HepG2 (cell line): Measurements from ENCODE around the gene LIFR. TPM values are rescaled to one million over a fixed set of nuclear protein-coding genes. Genes with fewer than 3 reads are reported as not detected.

Experiments
- ATAC-seq: fragments of 200-7000 bp; cut with Tn5 transposase; 3 replicates; pipeline ENCODE4 v1.9.1; 2020; ENCODE audit warnings: mild to moderate bottlenecking, moderate library complexity
- BruUV-seq: library from RNA; stranded (reverse); fragments of 400-500 nt; replicated peaks from 2 replicates; lab custom pipeline; 2021; lab: Mats Ljungman, UMichigan
- CTCF ChIA-PET: fragments of 300-600 bp; formaldehyde crosslinking; extraction: SDS; loops from one replicate; lab custom pipeline; 2021; ENCODE audit warnings: low total read pairs, inconsistent platforms, low intra/inter-chr PET ratio; lab: Yijun Ruan, JAX
- POLR2A ChIA-PET: fragments of 350-600 bp; sonication (Branson Sonifier 250); formaldehyde crosslinking; loops from one replicate; lab custom pipeline; 2020; ENCODE audit warnings: antibody characterized with exemption, inconsistent platforms; lab: Yijun Ruan, JAX
- DNase-seq: peaks from one replicate; pipeline ENCODE4 v3.0.0-alpha.2; 2015; ENCODE audit warnings: low spot score
- FAIRE-seq: peaks from 3 replicates; lab custom pipeline; 2011; peaks lifted over from hg19 to GRCh38; lab: Jason Lieb, UNC
- H2AFZ ChIP-seq: one replicate; pipeline ENCODE4 v1.6.1; 2011; ENCODE audit warnings: low read length, inconsistent platforms
- H3K27ac ChIP-seq: fragments of 300-600 bp; 3 replicates; pipeline ENCODE4 v1.8.0; 2011; ENCODE audit warnings: mixed run types, mild to moderate bottlenecking, mixed read lengths, low read length, inconsistent platforms; ENCODE audit not compliant: insufficient read depth; ENCODE audit errors: extremely low read length
- H3K27me3 ChIP-seq, 2 experiments: fragments of 200-600 bp in 1 of 2; 2 replicates in 1 of 2; 3 replicates in 1 of 2; pipeline versions ENCODE4 v1.6.0 to v1.8.0; 2011; ENCODE audit warnings: low read length in 2 of 2, mild to moderate bottlenecking in 2 of 2, moderate library complexity in 2 of 2, inconsistent platforms in 1 of 2; ENCODE audit not compliant: insufficient read depth in 2 of 2, control insufficient read depth in 1 of 2
- H3K36me3 ChIP-seq, 2 experiments: fragments of 200-600 bp in 1 of 2; replicated peaks in 1 of 2; 2 replicates in 1 of 2; 3 replicates in 1 of 2; pipeline versions ENCODE4 v1.5.1 to v1.8.0; 2011; ENCODE audit warnings: low read length in 2 of 2, inconsistent platforms in 1 of 2; ENCODE audit not compliant: insufficient read depth in 2 of 2, control insufficient read depth in 1 of 2
- H3K4me1 ChIP-seq: 2 replicates; pipeline ENCODE4 v1.5.1; 2012; ENCODE audit warnings: low read length, inconsistent platforms; ENCODE audit not compliant: insufficient read depth
- H3K4me2 ChIP-seq: 2 replicates; pipeline ENCODE4 v1.6.0; 2011; ENCODE audit warnings: low read depth, low read length, inconsistent platforms
- H3K4me3 ChIP-seq, 3 experiments: fragments of 200-600 bp in 1 of 3; sonication (generic), shearing (Covaris generic) in 1 of 3; replicated peaks in 1 of 3; 2 replicates each; pipeline ENCODE4 v1.5.1; 2011 to 2016; ENCODE audit warnings: low read length in 3 of 3, inconsistent platforms in 2 of 3, low read depth in 2 of 3, mild to moderate bottlenecking in 2 of 3, control low read depth in 1 of 3, mixed read lengths in 1 of 3; ENCODE audit not compliant: insufficient read depth in 1 of 3
- H3K79me2 ChIP-seq: one replicate; pipeline ENCODE4 v1.6.1; 2011; ENCODE audit warnings: low read length, inconsistent platforms; ENCODE audit not compliant: insufficient read depth
- H3K9ac ChIP-seq: 2 replicates; pipeline ENCODE4 v1.6.0; 2011; ENCODE audit warnings: mild to moderate bottlenecking, low read depth, low read length, inconsistent platforms; ENCODE audit not compliant: insufficient read depth
- H3K9me3 ChIP-seq: 2 replicates; pipeline ENCODE4 v1.5.1; 2012; ENCODE audit warnings: mild to moderate bottlenecking, low read length
- H4K20me1 ChIP-seq: 2 replicates; pipeline ENCODE4 v1.6.0; 2011; ENCODE audit warnings: inconsistent platforms, mild to moderate bottlenecking, low read length, moderate library complexity; ENCODE audit not compliant: insufficient read depth
- ASH2L ChIP-seq: fragments of 300-600, 200-600 bp; sonication (generic); IDR thresholded peaks from 2 replicates; pipeline ENCODE4 v1.7.0; 2017; ENCODE audit warnings: low read depth, mild to moderate bottlenecking, moderate library complexity, mixed read lengths, low read length; ENCODE audit not compliant: insufficient read length
- ATRX ChIP-seq: sonication (generic); formaldehyde crosslinking; IDR thresholded peaks from 2 replicates; pipeline ENCODE4 v1.4.0; 2020; ENCODE audit warnings: missing genetic modification reagents, borderline replicate concordance
- CEBPB ChIP-seq: IDR thresholded peaks from 2 replicates; pipeline ENCODE4 v1.6.1; 2011; ENCODE audit warnings: low read depth, low read length, improper control_type of control experiment, borderline replicate concordance
- ESRRA ChIP-seq: sonication (generic); formaldehyde crosslinking; IDR thresholded peaks from 2 replicates; pipeline ENCODE4 v1.5.1; 2020; ENCODE audit warnings: mild to moderate bottlenecking, low read depth, missing genetic modification reagents
- GATAD2A ChIP-seq: IDR thresholded peaks from 2 replicates; pipeline ENCODE4 v1.6.1; 2016
- NCOA2 ChIP-seq: sonication (generic); formaldehyde crosslinking; IDR thresholded peaks from 2 replicates; pipeline ENCODE4 v1.8.0; 2022; ENCODE audit warnings: inconsistent platforms
- NCOR1 ChIP-seq: fragments of 200-600 bp; sonication (generic); IDR thresholded peaks from 2 replicates; pipeline ENCODE4 v1.7.0; 2017; ENCODE audit warnings: antibody characterized with exemption, low read length, borderline replicate concordance
- NKX3-1 ChIP-seq: sonication (generic); formaldehyde crosslinking; IDR thresholded peaks from 2 replicates; pipeline ENCODE4 v1.5.0; 2020; ENCODE audit warnings: missing genetic modification reagents
- RFX3 ChIP-seq: IDR thresholded peaks from 2 replicates; pipeline ENCODE4 v1.6.1; 2016; ENCODE audit warnings: missing biosample characterization, missing genetic modification reagents
- ZNF501 ChIP-seq: sonication (generic); formaldehyde crosslinking; IDR thresholded peaks from 2 replicates; pipeline ENCODE4 v1.5.1; 2020; ENCODE audit warnings: mild to moderate bottlenecking, moderate library complexity, missing genetic modification reagents
- ZNF776 ChIP-seq: sonication (generic); formaldehyde crosslinking; IDR thresholded peaks from 2 replicates; pipeline ENCODE4 v1.4.0; 2020; ENCODE audit warnings: mild to moderate bottlenecking, missing genetic modification reagents
- ZSCAN22 ChIP-seq: sonication (generic); formaldehyde crosslinking; IDR thresholded peaks from 2 replicates; pipeline ENCODE4 v1.4.0; 2020; ENCODE audit warnings: mild to moderate bottlenecking, missing genetic modification reagents
- WGBS: methylation state at CpG from one replicate; pipeline ENCODE4 v1.1.6; 2017; ENCODE audit warnings: low lambda C conversion rate; 5-methylcytosine and 5-hydroxymethylcytosine counted together
- in situ Hi-C: cut with HindIII; loops from 2 replicates; pipeline ENCODE4 v1.10.0; 2017; ENCODE audit warnings: low pct_unique_long_range_greater_than_20kb; ENCODE audit not compliant: extremely low pct_ligation_motif_present
- intact Hi-C: fragments of 100-400 bp; cut with micrococcal nuclease; formaldehyde crosslinking; loops from one replicate; pipeline ENCODE4 v1.10.0; 2022; ENCODE audit not compliant: unreplicated experiment
- polyA plus RNA-seq, 8 experiments: library from polyadenylated mRNA; depleted of rRNA in 3 of 8; stranded (reverse) in 7 of 8; unstranded in 1 of 8; fragments of >200 nt; fragmentation: Illumina TruSeq in 4 of 8; extraction: Trizol in 4 of 8; gene quantifications; 2 replicates each; pipeline versions ENCODE4 v1.2.1 to v1.2.3, GENCODE V29; 2011 to 2016; ENCODE audit warnings: low read depth in 4 of 8, missing spikeins in 1 of 8, mixed read lengths in 1 of 8; ENCODE audit not compliant: insufficient read depth in 1 of 8
- total RNA-seq, 5 experiments: library from RNA; depleted of rRNA; stranded (reverse); fragments of >200 nt; fragmentation: Illumina TruSeq; extraction: Trizol; gene quantifications; 2 replicates each; pipeline ENCODE4 v1.2.3, GENCODE V29; 2016; ENCODE audit warnings: low read depth in 1 of 5
- TF ChIP-seq, protein P1 (sequence below): IDR thresholded peaks from 2 replicates; pipeline ENCODE4 v1.6.1; 2016; ENCODE audit warnings: control low read depth
- TF ChIP-seq, protein P2 (sequence below): sonication (generic); formaldehyde crosslinking; IDR thresholded peaks from 2 replicates; pipeline ENCODE4 v1.4.0; 2020; ENCODE audit warnings: missing genetic modification reagents, borderline replicate concordance
- TF ChIP-seq, protein P3 (sequence below): sonication (generic); formaldehyde crosslinking; IDR thresholded peaks from 2 replicates; pipeline ENCODE4 v1.5.0; 2020; ENCODE audit warnings: mild to moderate bottlenecking, missing genetic modification reagents

LIFR gene
- total and polyA plus RNA-seq, 2 of the 13 experiments (the other 11 are each of a cell fraction or from before 2014, with no cell fraction given): 6.3 to 25.2 TPM

DNA sequence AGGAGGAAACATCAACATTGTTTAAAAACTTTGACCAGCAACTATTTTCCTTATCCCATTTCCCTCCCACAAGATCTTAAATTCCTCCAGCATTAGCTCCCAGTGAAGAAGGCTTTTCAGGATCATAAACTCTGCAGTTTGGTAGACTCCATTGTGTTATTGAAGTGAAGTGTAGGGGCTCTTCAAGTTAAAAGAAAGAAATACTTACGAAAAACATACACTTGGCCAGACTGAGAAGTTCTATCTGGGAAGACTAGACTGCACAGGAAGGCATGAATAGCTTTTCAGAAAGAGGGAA lies 22.3 kb downstream of the LIFR start (continued):
- TF ChIP-seq ZNF776: no peak
- no peak for TF ChIP-seq NCOR1
- TF ChIP-seq ATRX (CRISPR knock-in tag): no peak

DNA sequence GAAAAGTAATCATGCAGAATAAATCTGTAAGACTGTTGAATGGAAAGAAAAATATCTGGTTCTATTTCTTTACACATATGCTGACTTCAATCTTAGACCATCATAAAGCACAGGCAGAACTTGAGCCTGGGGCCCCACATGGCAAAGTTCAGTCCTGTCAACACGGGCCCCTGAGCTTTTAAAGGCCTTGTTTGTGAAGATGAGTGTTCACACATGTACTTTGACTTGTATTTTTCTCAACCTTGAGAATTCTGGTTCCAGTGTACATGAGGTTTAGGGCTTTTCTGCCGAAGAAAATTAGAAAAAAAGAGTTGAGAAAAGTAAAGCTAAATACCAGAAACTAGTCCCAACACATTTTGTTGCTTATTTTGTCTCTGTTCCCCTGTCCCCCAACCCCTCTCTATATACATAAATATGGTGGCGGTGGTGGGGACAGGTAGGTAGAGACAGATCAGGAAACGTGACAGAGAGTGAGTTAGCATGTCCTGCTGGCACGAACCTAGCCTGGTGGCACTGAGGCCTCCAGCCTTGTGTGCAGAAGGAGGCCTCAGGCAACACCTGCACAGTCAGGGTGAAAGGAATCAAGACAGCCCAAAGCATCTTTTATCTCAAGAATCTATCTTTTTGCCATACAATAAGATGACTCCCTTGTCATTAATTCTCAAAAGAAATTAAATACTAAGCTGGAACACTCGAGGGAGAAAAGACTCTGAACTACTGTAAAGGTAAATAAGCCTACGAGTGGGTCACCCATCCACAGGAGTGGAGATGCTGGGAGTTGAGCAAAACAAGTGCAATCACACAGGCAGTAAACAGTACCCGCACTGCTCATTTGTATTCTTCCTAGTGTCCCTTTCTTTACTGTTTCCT lies 22.9 kb downstream of the LIFR start:
- FAIRE-seq: no peak
- Histone ChIP-seq H2AFZ (no peak overlapping the region), H4K20me1 (no peaks in the 10 kb centered on the region), H3K9me3 (peaks cover 8% of the 10 kb centered on the region), H3K27me3 (no peaks in the 10 kb centered on the region), H3K27ac (peak overlapping the region; percentile 99), H3K79me2 (peaks cover 90% of the 10 kb centered on the region), H3K36me3 (no peaks in the 10 kb centered on the region), H3K4me1 (peaks cover 85% of the 10 kb centered on the region), H3K4me2 (peak overlapping the region; percentile 87), H3K4me3 (peak overlapping the region; percentile 18 to 62 (median 20); a peak in 3 of 6 replicates), H3K9ac (peak overlapping the region; percentile 74)
- peak; percentile 86 for DNase-seq
- peak; percentile 86 for ATAC-seq
- no TSS peak for BruUV-seq
- POLR2A ChIA-PET: interaction anchor here (0.7 to 5.9 kb wide), 7 partner anchors 12 to 65 kb away, joined by 3 to 59 read pairs (median 4); no protein-coding TSS in a partner anchor
- in situ Hi-C loops (no loop called here), intact Hi-C loops (no loop called here)
- WGBS: 3% methylated on average over 8 of the region's 8 CpGs
- CTCF ChIA-PET: interaction anchor here (2.2 kb wide), 1 partner anchor 18 kb away, joined by 6 read pairs; no protein-coding TSS in a partner anchor
- TF ChIP-seq ESRRA (CRISPR knock-in tag) (0 out of 2 replicates have a peak, but pooled peaks have one; percentile 61), CEBPB (peak; percentile 6; the same call in 1 of the 2 replicates), RFX3 (CRISPR knock-in tag) (no peak), GATAD2A (CRISPR knock-in tag) (peak; percentile 87), NCOA2 (CRISPR knock-in tag) (peak; percentile 92), ASH2L (peak; percentile 93), ZNF501 (CRISPR knock-in tag) (no peak), NKX3-1 (CRISPR knock-in tag) (no peak), ZSCAN22 (no peak)
- TF ChIP-seq, protein P1, sequence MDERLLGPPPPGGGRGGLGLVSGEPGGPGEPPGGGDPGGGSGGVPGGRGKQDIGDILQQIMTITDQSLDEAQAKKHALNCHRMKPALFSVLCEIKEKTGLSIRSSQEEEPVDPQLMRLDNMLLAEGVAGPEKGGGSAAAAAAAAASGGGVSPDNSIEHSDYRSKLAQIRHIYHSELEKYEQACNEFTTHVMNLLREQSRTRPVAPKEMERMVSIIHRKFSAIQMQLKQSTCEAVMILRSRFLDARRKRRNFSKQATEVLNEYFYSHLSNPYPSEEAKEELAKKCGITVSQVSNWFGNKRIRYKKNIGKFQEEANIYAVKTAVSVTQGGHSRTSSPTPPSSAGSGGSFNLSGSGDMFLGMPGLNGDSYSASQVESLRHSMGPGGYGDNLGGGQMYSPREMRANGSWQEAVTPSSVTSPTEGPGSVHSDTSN (CRISPR knock-in tag): no peak
- TF ChIP-seq, protein P2, sequence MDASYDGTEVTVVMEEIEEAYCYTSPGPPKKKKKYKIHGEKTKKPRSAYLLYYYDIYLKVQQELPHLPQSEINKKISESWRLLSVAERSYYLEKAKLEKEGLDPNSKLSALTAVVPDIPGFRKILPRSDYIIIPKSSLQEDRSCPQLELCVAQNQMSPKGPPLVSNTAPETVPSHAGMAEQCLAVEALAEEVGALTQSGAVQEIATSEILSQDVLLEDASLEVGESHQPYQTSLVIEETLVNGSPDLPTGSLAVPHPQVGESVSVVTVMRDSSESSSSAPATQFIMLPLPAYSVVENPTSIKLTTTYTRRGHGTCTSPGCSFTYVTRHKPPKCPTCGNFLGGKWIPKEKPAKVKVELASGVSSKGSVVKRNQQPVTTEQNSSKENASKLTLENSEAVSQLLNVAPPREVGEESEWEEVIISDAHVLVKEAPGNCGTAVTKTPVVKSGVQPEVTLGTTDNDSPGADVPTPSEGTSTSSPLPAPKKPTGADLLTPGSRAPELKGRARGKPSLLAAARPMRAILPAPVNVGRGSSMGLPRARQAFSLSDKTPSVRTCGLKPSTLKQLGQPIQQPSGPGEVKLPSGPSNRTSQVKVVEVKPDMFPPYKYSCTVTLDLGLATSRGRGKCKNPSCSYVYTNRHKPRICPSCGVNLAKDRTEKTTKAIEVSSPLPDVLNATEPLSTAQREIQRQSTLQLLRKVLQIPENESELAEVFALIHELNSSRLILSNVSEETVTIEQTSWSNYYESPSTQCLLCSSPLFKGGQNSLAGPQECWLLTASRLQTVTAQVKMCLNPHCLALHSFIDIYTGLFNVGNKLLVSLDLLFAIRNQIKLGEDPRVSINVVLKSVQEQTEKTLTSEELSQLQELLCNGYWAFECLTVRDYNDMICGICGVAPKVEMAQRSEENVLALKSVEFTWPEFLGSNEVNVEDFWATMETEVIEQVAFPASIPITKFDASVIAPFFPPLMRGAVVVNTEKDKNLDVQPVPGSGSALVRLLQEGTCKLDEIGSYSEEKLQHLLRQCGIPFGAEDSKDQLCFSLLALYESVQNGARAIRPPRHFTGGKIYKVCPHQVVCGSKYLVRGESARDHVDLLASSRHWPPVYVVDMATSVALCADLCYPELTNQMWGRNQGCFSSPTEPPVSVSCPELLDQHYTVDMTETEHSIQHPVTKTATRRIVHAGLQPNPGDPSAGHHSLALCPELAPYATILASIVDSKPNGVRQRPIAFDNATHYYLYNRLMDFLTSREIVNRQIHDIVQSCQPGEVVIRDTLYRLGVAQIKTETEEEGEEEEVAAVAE (CRISPR knock-in tag): 0 out of 2 replicates have a peak, but pooled peaks have one; percentile 49
- TF ChIP-seq, protein P3, sequence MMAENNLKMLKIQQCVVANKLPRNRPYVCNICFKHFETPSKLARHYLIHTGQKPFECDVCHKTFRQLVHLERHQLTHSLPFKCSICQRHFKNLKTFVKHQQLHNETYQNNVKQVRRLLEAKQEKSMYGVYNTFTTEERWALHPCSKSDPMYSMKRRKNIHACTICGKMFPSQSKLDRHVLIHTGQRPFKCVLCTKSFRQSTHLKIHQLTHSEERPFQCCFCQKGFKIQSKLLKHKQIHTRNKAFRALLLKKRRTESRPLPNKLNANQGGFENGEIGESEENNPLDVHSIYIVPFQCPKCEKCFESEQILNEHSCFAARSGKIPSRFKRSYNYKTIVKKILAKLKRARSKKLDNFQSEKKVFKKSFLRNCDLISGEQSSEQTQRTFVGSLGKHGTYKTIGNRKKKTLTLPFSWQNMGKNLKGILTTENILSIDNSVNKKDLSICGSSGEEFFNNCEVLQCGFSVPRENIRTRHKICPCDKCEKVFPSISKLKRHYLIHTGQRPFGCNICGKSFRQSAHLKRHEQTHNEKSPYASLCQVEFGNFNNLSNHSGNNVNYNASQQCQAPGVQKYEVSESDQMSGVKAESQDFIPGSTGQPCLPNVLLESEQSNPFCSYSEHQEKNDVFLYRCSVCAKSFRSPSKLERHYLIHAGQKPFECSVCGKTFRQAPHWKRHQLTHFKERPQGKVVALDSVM (CRISPR knock-in tag): peak; percentile 16; the same call in 1 of the 2 replicates
